PC-9 (cell line): ENCODE measurements around the gene RPE. TPM values are rescaled to one million over a fixed set of nuclear protein-coding genes. Genes with fewer than 3 reads are reported as not detected.

Experiments
- BruUV-seq: library from RNA; stranded (reverse); fragments of 400-500 nt; replicated peaks from 2 replicates; lab custom pipeline; 2021; lab: Mats Ljungman, UMichigan
- CTCF ChIA-PET: fragments of 300-600 bp; sonication (Branson Sonifier 250); formaldehyde crosslinking; loops from one replicate; lab custom pipeline; 2022; ENCODE audit warnings: antibody characterized with exemption; lab: Charles Lee
- POLR2A ChIA-PET: fragments of 300-600 bp; sonication (Branson Sonifier 250); formaldehyde crosslinking; loops from one replicate; lab custom pipeline; 2022; ENCODE audit warnings: antibody characterized with exemption; ENCODE audit not compliant: unreplicated experiment; lab: Charles Lee
- DNase-seq, 2 experiments: peaks; one replicate each; pipeline versions ENCODE4 v3.0.0 to v3.0.0-alpha.2; 2015 to 2022; ENCODE audit warnings: mixed read lengths in 1 of 2
- H2AFZ ChIP-seq: fragments of 200-600 bp; sonication (generic); 2 replicates; pipeline ENCODE4 v1.8.1; 2017; ENCODE audit warnings: antibody characterized with exemption
- H3F3A ChIP-seq: fragments of 200-600 bp; sonication (generic); 2 replicates; pipeline ENCODE4 v1.8.1; 2017; ENCODE audit warnings: antibody characterized with exemption, mild to moderate bottlenecking, low read depth; ENCODE audit not compliant: insufficient read depth
- H3K27ac ChIP-seq: fragments of 200-600 bp; sonication (generic); 2 replicates; pipeline ENCODE4 v1.6.1; 2016; ENCODE audit warnings: mixed run types
- H3K27me3 ChIP-seq: fragments of 200-600 bp; sonication (generic); 2 replicates; pipeline ENCODE4 v1.6.1; 2016; ENCODE audit warnings: low read depth, mixed run types; ENCODE audit not compliant: insufficient read depth
- H3K36me3 ChIP-seq: fragments of 200-600 bp; sonication (generic); 2 replicates; pipeline ENCODE4 v1.6.1; 2016; ENCODE audit warnings: low read depth, mixed run types
- H3K4me1 ChIP-seq: fragments of 200-600 bp; sonication (generic); replicated peaks from 2 replicates; pipeline ENCODE4 v1.6.1; 2016; ENCODE audit warnings: mixed run types; ENCODE audit not compliant: insufficient read depth
- H3K4me2 ChIP-seq: fragments of 200-600 bp; sonication (generic); 2 replicates; pipeline ENCODE4 v1.6.1; 2017; ENCODE audit warnings: mixed run types
- H3K4me3 ChIP-seq: fragments of 200-600 bp; sonication (generic); 2 replicates; pipeline ENCODE4 v1.6.1; 2016; ENCODE audit warnings: mixed run types
- H3K79me2 ChIP-seq: fragments of 200-600 bp; sonication (generic); 2 replicates; pipeline ENCODE4 v1.6.1; 2017; ENCODE audit warnings: low read depth, mixed run types
- H3K9me2 ChIP-seq: fragments of 200-600 bp; sonication (generic); 2 replicates; pipeline ENCODE4 v1.8.1; 2017; ENCODE audit warnings: mild to moderate bottlenecking; ENCODE audit not compliant: insufficient read depth
- H3K9me3 ChIP-seq: fragments of 200-600 bp; sonication (generic); 2 replicates; pipeline ENCODE4 v1.8.1; 2016; ENCODE audit warnings: low read depth; ENCODE audit not compliant: insufficient read depth
- H4K20me1 ChIP-seq: fragments of 200-600 bp; sonication (generic); 2 replicates; pipeline ENCODE4 v1.8.1; 2017; ENCODE audit not compliant: insufficient read depth
- EZH2 ChIP-seq: fragments of 200-600 bp; sonication (generic); IDR thresholded peaks from 2 replicates; pipeline ENCODE4 v1.8.0; 2017; ENCODE audit warnings: antibody characterized with exemption, low read depth
- intact Hi-C: fragments of 100-400 bp; cut with micrococcal nuclease; formaldehyde crosslinking; loops from one replicate; pipeline ENCODE4 v1.10.0; 2022; ENCODE audit not compliant: unreplicated experiment
- total RNA-seq: library from RNA; stranded (reverse); gene quantifications from 2 replicates; pipeline ENCODE4 v1.2.3, GENCODE V29; 2021
- TF ChIP-seq, protein P1 (sequence below): fragments of 200-600 bp; sonication (generic); conservative IDR thresholded peaks from 2 replicates; pipeline ENCODE4 v1.6.1; 2017; ENCODE audit warnings: mixed run types, antibody characterized with exemption, mild to moderate bottlenecking, moderate library complexity

Gene RPE
- total RNA-seq, 1 experiment from 2014 or later, result 58.4 TPM

DNA sequence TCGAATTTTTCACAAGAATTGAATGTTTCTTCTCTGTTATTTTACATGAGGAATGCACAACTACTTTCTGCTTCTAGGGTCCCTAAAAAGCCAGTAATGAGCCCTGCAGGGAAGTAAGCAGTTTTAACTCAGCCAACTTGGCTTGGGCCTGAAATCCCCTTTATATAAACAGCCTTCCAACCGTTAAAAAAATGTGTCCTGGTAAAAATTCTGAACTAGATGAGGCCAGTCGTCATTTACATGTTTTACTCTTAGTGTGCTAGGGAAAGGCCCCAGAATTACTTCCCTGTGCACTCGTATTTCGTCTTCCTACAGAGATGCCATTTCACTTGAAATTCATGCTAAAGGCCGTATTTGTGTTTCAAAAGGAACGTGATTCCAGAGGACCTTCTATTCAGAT, 42.4 kb upstream of the RPE start:
- Histone ChIP-seq H3F3A (no peaks in the 10 kb centered on the region), H3K27ac (no peak overlapping the region), H3K9me3 (no peaks in the 10 kb centered on the region), H3K27me3 (no peaks in the 10 kb centered on the region), H3K9me2 (no peaks in the 10 kb centered on the region), H3K4me3 (no peak overlapping the region), H3K4me2 (no peak overlapping the region), H2AFZ (no peak overlapping the region), H3K36me3 (no peaks in the 10 kb centered on the region), H3K4me1 (no peaks in the 10 kb centered on the region), H4K20me1 (no peaks in the 10 kb centered on the region), H3K79me2 (no peaks in the 10 kb centered on the region)
- TF ChIP-seq, protein P1, sequence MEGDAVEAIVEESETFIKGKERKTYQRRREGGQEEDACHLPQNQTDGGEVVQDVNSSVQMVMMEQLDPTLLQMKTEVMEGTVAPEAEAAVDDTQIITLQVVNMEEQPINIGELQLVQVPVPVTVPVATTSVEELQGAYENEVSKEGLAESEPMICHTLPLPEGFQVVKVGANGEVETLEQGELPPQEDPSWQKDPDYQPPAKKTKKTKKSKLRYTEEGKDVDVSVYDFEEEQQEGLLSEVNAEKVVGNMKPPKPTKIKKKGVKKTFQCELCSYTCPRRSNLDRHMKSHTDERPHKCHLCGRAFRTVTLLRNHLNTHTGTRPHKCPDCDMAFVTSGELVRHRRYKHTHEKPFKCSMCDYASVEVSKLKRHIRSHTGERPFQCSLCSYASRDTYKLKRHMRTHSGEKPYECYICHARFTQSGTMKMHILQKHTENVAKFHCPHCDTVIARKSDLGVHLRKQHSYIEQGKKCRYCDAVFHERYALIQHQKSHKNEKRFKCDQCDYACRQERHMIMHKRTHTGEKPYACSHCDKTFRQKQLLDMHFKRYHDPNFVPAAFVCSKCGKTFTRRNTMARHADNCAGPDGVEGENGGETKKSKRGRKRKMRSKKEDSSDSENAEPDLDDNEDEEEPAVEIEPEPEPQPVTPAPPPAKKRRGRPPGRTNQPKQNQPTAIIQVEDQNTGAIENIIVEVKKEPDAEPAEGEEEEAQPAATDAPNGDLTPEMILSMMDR, result no peak
- DNase-seq, result no peak
- intact Hi-C loops, result loop anchor here (2.0 to 10.0 kb wide), 3 partner anchors 385 to 625 kb away; partner anchors contain the start of gene MAP2
- BruUV-seq, result no TSS peak
- ChIA-PET CTCF (no interaction called here), POLR2A (no interaction called here)

- Histone ChIP-seq H3K9me3 (no peaks in the 10 kb centered on the region), H3K79me2 (no peaks in the 10 kb centered on the region), H3F3A (no peaks in the 10 kb centered on the region), H4K20me1 (no peaks in the 10 kb centered on the region), H2AFZ (no peak overlapping the region), H3K36me3 (no peaks in the 10 kb centered on the region), H3K4me2 (no peak overlapping the region), H3K9me2 (no peaks in the 10 kb centered on the region), H3K4me3 (no peak overlapping the region), H3K27me3 (no peaks in the 10 kb centered on the region), H3K27ac (no peak overlapping the region), H3K4me1 (no peaks in the 10 kb centered on the region)
- ChIA-PET CTCF (interaction anchor here (0.6 to 0.7 kb wide), 6 partner anchors 33 to 558 kb away, joined by 3 to 5 read pairs (median 4); no protein-coding TSS in a partner anchor), POLR2A (interaction anchor here (0.6 kb wide), 1 partner anchor 88 kb away, joined by 4 read pairs; no protein-coding TSS in a partner anchor)
- intact Hi-C loops, result loop anchor here (2.0 to 10.0 kb wide), 3 partner anchors 386 to 626 kb away; partner anchors contain the start of gene MAP2
- DNase-seq, result peak in 1 of 2 experiments; percentile 23
- TF ChIP-seq, protein P1, result peak; percentile 72
- TF ChIP-seq EZH2, result no peak
- BruUV-seq, result no TSS peak
These were observed 41.5 kb upstream of the RPE start for GRCh38 chr2:209960676-209961630.

DNA sequence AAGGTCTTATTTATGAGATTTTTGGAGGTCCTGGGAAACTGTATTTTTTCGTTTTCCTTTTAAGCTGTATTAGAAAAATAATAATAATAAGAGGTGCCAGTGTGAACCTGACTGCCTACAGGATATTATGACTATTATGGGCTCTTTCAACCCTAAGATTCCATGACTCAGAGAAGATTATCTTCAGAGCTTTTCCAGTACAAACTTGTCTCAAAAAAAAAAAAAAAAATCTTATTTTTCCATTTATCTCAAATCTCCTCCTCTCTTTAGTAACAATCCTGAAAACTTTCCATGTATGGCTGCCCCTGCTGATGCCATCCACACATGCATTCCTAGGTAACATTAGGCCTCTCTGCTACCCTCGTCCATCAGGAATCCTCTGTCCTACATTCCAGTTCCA, 36.7 kb upstream of the RPE start:
- BruUV-seq, result no TSS peak
- TF ChIP-seq, protein P1, result no peak
- no peak for TF ChIP-seq EZH2
- ChIA-PET CTCF (interaction anchor here (0.7 kb wide), 1 partner anchor 407 kb away, joined by 3 read pairs; no protein-coding TSS in a partner anchor), POLR2A (no interaction called here)
- Histone ChIP-seq H3K9me2 (no peaks in the 10 kb centered on the region), H3K27me3 (no peaks in the 10 kb centered on the region), H3F3A (no peaks in the 10 kb centered on the region), H3K4me1 (no peaks in the 10 kb centered on the region), H3K9me3 (no peaks in the 10 kb centered on the region), H2AFZ (no peak overlapping the region), H3K27ac (no peak overlapping the region), H3K36me3 (no peaks in the 10 kb centered on the region), H3K4me3 (no peak overlapping the region), H3K4me2 (no peak overlapping the region), H4K20me1 (no peaks in the 10 kb centered on the region), H3K79me2 (no peaks in the 10 kb centered on the region)
- DNase-seq, result no peak
- intact Hi-C loops, result loop anchor here (10.0 kb wide), 1 partner anchor 391 kb away; no protein-coding TSS in a partner anchor
